Uterus (tissue), 4 donors: ENCODE results near the gene FYTTD1. TPM values are rescaled to one million over a fixed set of nuclear protein-coding genes. Genes with fewer than 3 reads are reported as not detected.

Source experiments
- DNase-seq, 2 donors: peaks; one replicate each; pipeline ENCODE4 v3.0.0-alpha.2; 2019 to 2020
- H3K27ac ChIP-seq, 2 donors: fragments of 200-600 bp; sonication (generic); 1 replicate in 1 of 2; 2 replicates in 1 of 2; pipeline ENCODE4 v1.5.1; 2016 to 2018
- H3K27me3 ChIP-seq, 2 donors: fragments of 200-600 bp; sonication (generic); one replicate each; pipeline ENCODE4 v1.5.1; 2018 to 2019; ENCODE audit warnings: control low read depth in 1 of 2
- H3K36me3 ChIP-seq, 2 donors: fragments of 200-600 bp; sonication (generic); one replicate each; pipeline ENCODE4 v1.5.1; 2019; ENCODE audit warnings: control low read depth in 1 of 2
- H3K4me1 ChIP-seq, 2 donors: fragments of 200-600 bp; sonication (generic); one replicate each; pipeline ENCODE4 v1.5.1; 2018 to 2019; ENCODE audit warnings: control low read depth in 1 of 2
- H3K4me3 ChIP-seq, 2 donors: fragments of 200-600 bp; sonication (generic); 1 replicate in 1 of 2; 2 replicates in 1 of 2; pipeline ENCODE4 v1.5.1; 2018 to 2019; ENCODE audit warnings: mild to moderate bottlenecking in 1 of 2
- H3K9me3 ChIP-seq, 2 donors: fragments of 200-600 bp; sonication (generic); one replicate each; pipeline ENCODE4 v1.5.1; 2019; ENCODE audit warnings: control low read depth in 1 of 2
- POLR2A ChIP-seq, 2 donors: fragments of 450-650 bp; IDR thresholded peaks; one replicate each; pipeline ENCODE4 v1.6.1; 2016; ENCODE audit warnings: antibody characterized with exemption in 2 of 2, mild to moderate bottlenecking in 1 of 2, moderate library complexity in 1 of 2
- intact Hi-C: fragments of 100-400 bp; cut with DNase I; formaldehyde crosslinking; loops from one replicate; pipeline ENCODE4 v1.15.1; 2023; ENCODE audit warnings: low total_unique reads
- total RNA-seq, 4 donors: library from RNA; depleted of rRNA in 3 of 4; stranded (reverse); fragments of >200 nt in 3 of 4; gene quantifications; one replicate each; pipeline versions ENCODE4 v1.1.0 to v1.2.4, GENCODE V29; 2014 to 2023
- TF ChIP-seq, protein P1 (sequence below), 4 experiments: fragments of 200-600 bp in 2 of 4; fragments of 450-650 bp in 2 of 4; sonication (generic) in 2 of 4; IDR thresholded peaks; one replicate each; pipeline ENCODE4 v1.5.1; 2016 to 2019; ENCODE audit warnings: antibody characterized with exemption in 4 of 4, mild to moderate bottlenecking in 2 of 4, moderate library complexity in 1 of 4
- donor health status: DM: yes; HTN: yes; CAD: no.

The FYTTD1 gene
- total RNA-seq, 4 donors from 2014 or later: 22.5 to 100 (median 45.5) TPM

DNA sequence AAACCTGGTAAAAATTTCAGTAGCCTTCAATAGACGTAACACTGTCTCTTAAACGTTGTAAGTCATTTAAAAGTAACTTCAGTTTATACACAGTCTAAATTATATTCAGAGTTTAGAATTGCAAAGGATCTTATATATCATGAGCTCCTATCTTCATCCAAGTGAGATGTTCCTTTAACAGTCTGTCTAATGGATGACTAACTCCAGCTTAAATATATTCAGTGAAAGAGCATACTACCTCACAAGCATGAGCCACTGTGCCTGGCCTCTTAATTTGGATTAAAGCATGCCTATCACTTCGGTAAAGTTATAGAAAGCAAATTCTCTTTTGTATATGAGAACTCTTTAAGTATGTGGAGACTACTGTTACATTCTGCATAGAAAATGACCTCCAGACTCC, 7.0 kb downstream of the FYTTD1 start:
- TF ChIP-seq POLR2A (IDR thresholded peaks at IDR 0.05): no peak
- TF ChIP-seq, protein P1, sequence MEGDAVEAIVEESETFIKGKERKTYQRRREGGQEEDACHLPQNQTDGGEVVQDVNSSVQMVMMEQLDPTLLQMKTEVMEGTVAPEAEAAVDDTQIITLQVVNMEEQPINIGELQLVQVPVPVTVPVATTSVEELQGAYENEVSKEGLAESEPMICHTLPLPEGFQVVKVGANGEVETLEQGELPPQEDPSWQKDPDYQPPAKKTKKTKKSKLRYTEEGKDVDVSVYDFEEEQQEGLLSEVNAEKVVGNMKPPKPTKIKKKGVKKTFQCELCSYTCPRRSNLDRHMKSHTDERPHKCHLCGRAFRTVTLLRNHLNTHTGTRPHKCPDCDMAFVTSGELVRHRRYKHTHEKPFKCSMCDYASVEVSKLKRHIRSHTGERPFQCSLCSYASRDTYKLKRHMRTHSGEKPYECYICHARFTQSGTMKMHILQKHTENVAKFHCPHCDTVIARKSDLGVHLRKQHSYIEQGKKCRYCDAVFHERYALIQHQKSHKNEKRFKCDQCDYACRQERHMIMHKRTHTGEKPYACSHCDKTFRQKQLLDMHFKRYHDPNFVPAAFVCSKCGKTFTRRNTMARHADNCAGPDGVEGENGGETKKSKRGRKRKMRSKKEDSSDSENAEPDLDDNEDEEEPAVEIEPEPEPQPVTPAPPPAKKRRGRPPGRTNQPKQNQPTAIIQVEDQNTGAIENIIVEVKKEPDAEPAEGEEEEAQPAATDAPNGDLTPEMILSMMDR (IDR thresholded peaks at IDR 0.05): no peak
- Histone ChIP-seq H3K9me3 (no peaks in the 10 kb centered on the region), H3K36me3 (no peaks in the 10 kb centered on the region), H3K27ac (no peak overlapping the region), H3K4me3 (no peak overlapping the region), H3K27me3 (no peaks in the 10 kb centered on the region), H3K4me1 (peaks cover 5% of the 10 kb centered on the region in 2 donors)
- DNase-seq: no peak
- intact Hi-C loops: no loop called here

DNA sequence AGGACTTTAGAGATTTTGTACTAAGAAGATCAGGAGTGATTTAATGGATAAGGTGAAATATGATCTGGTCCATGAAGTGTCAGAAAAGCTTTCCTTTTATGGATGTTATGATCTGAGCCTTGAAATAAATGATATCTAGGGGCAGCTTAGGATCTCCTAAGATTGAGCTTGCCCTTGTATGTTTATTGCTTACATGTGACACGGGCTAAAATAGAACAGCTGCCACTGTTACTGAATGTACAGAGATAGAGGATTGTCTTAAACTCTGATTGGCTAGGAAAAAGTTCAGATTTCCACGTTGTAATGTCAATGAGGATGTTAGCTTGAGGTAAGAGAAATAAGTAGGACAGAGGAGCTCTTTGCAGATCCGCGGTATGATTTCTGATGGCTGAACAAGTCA, 8.8 kb downstream of the FYTTD1 start:
- Histone ChIP-seq H3K4me3 (no peak overlapping the region), H3K4me1 (no peaks in the 10 kb centered on the region), H3K36me3 (no peaks in the 10 kb centered on the region), H3K27me3 (no peaks in the 10 kb centered on the region), H3K27ac (no peak overlapping the region), H3K9me3 (no peaks in the 10 kb centered on the region)
- intact Hi-C loops: no loop called here
- TF ChIP-seq, protein P1 (IDR thresholded peaks at IDR 0.05): no peak
- no peak for TF ChIP-seq POLR2A (IDR thresholded peaks at IDR 0.05)
- no peak for DNase-seq

DNA sequence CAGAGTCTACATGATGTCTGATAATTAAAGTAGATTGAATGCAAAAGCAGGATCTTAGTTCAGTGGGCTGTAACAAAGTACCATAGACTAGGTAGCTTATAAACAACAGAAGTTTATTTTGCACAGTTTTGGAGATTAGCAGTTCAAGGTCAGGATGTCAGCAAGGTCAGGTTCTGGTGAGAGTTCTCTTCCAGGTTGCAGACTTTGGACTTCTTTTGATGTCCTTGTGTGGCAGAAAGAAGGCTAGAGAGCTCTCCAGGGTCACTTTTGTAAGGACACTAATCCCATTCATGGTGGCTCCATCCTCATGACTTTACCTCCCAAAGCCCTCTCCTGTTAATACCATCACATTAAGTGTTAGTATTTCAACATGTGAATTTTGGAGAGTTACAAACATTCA, 12.1 kb downstream of the FYTTD1 start:
- Histone ChIP-seq H3K4me1 (no peaks in the 10 kb centered on the region), H3K9me3 (no peaks in the 10 kb centered on the region), H3K36me3 (no peaks in the 10 kb centered on the region), H3K4me3 (no peak overlapping the region), H3K27me3 (no peaks in the 10 kb centered on the region), H3K27ac (no peak overlapping the region)
- intact Hi-C loops: no loop called here
- DNase-seq: no peak
- no peak for TF ChIP-seq POLR2A (IDR thresholded peaks at IDR 0.05)
- TF ChIP-seq, protein P1 (IDR thresholded peaks at IDR 0.05): no peak

DNA sequence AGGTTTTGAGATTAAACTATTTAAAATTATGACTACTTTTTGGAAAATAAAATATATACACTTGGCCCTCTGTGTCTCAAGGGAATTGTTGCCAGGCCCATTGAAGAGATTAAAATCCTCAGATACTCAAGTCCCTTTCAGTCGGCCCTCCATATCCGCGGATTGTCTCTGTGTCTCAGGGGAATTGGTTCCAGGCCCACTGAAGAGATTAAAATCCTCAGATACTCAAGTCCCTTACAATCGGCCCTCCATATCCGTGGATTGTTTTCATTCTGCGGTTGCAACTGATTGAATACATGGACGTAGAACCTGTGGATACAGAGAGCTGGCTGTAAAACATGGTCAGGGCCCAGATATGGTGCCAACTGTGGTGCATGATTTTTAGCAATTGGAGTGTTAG, 25.6 kb downstream of the FYTTD1 start:
- no peak for DNase-seq
- no peaks in the 10 kb centered on the region for H3K4me1 ChIP-seq
- no peaks in the 10 kb centered on the region for H3K9me3 ChIP-seq
- no peak overlapping the region for H3K27ac ChIP-seq
- intact Hi-C loops: no loop called here
- no peak overlapping the region for H3K4me3 ChIP-seq
- no peak for TF ChIP-seq POLR2A (IDR thresholded peaks at IDR 0.05)
- TF ChIP-seq, protein P1 (IDR thresholded peaks at IDR 0.05): no peak
- no peaks in the 10 kb centered on the region for H3K27me3 ChIP-seq
- no peaks in the 10 kb centered on the region for H3K36me3 ChIP-seq

DNA sequence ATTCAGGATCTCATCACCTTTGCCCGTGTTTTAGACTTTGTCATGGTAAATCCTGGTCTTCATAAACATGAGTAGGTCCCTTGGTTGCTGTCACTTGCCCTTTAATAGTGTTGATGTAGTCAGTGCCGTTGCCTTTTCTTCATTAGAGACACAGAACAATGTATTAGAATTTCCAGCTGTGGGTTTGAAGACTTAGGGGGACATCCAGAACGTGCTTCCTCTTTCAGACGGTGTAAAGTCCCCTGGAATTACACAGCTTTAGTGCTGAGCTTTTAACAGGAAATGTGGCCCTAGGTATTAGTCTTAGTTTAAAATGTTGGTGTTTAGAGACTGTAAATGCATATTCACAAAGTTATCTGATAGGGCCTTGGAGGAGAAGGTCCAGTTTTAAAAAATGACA, 32.5 kb downstream of the FYTTD1 start:
- TF ChIP-seq, protein P1 (IDR thresholded peaks at IDR 0.05): no peak
- TF ChIP-seq POLR2A (IDR thresholded peaks at IDR 0.05): no peak
- H3K27me3 ChIP-seq: no peaks in the 10 kb centered on the region
- intact Hi-C loops: no loop called here
- H3K4me1 ChIP-seq: no peaks in the 10 kb centered on the region
- H3K36me3 ChIP-seq: no peaks in the 10 kb centered on the region
- no peaks in the 10 kb centered on the region for H3K9me3 ChIP-seq
- H3K27ac ChIP-seq: no peak overlapping the region
- no peak for DNase-seq
- no peak overlapping the region for H3K4me3 ChIP-seq
